Fibroblast of villous mesenchyme (primary cell): ENCODE data around the gene RHOT1. TPM values are rescaled to one million over a fixed set of nuclear protein-coding genes. Genes with fewer than 3 reads are reported as not detected.
"Not testable (repeated sequence)": the region's sequence is repeated elsewhere in the genome, so short reads cannot be mapped to it uniquely, and the experiment has no call there.

Source experiments
- DNase-seq: peaks from one replicate; pipeline ENCODE4 v3.0.0-alpha.2; 2010; ENCODE audit warnings: low read depth
- H3K4me3 ChIP-seq: 2 replicates; pipeline ENCODE4 v1.5.1; 2011; ENCODE audit warnings: low read depth, mild to moderate bottlenecking, low read length
- total RNA-seq: library from RNA; depleted of rRNA; stranded (reverse); fragments of >200 nt; gene quantifications from 2 replicates; pipeline ENCODE4 v1.2.3, GENCODE V29; 2012
- TF ChIP-seq, protein P1 (sequence below): IDR thresholded peaks from 2 replicates; pipeline ENCODE4 v1.5.1; 2012; ENCODE audit warnings: low read depth, mild to moderate bottlenecking, low read length; ENCODE audit not compliant: insufficient read depth

Gene RHOT1
- total RNA-seq, 1 donor: 48.8 TPM

GRCh38 chr17:32104158-32104557 lies 38.1 kb upstream of the RHOT1 start:
- DNase-seq: no peak
- TF ChIP-seq, protein P1, sequence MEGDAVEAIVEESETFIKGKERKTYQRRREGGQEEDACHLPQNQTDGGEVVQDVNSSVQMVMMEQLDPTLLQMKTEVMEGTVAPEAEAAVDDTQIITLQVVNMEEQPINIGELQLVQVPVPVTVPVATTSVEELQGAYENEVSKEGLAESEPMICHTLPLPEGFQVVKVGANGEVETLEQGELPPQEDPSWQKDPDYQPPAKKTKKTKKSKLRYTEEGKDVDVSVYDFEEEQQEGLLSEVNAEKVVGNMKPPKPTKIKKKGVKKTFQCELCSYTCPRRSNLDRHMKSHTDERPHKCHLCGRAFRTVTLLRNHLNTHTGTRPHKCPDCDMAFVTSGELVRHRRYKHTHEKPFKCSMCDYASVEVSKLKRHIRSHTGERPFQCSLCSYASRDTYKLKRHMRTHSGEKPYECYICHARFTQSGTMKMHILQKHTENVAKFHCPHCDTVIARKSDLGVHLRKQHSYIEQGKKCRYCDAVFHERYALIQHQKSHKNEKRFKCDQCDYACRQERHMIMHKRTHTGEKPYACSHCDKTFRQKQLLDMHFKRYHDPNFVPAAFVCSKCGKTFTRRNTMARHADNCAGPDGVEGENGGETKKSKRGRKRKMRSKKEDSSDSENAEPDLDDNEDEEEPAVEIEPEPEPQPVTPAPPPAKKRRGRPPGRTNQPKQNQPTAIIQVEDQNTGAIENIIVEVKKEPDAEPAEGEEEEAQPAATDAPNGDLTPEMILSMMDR: no peak
- H3K4me3 ChIP-seq: no peak overlapping the region

GRCh38 chr17:32106471-32106981 lies 35.8 kb upstream of the RHOT1 start:
- H3K4me3 ChIP-seq, DNase-seq: not testable (repeated sequence)

- H3K4me3 ChIP-seq, DNase-seq: not testable (repeated sequence)
These were observed 35.1 kb upstream of the RHOT1 start for GRCh38 chr17:32107194-32107593.

DNA sequence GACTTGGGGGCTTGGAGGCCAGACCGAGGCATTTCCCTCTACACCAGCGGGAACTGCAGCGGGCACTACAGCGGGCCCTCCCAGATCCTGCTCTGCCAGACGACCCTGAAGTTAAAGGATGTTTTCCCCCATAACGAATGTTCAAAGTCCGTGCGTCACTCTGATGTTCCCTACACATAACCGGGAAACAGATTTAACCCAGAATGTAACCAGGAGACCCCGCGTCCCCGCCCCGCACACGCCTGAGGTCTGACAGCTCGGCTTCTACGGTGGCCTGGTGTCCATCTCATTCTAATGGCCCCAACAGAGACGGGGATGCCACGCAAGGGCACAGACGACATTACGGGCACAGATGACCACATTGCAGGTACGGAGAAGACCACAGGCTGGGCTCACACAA lies 31.7 kb upstream of the RHOT1 start:
- TF ChIP-seq, protein P1: no peak
- DNase-seq: no peak
- H3K4me3 ChIP-seq: no peak overlapping the region

DNA sequence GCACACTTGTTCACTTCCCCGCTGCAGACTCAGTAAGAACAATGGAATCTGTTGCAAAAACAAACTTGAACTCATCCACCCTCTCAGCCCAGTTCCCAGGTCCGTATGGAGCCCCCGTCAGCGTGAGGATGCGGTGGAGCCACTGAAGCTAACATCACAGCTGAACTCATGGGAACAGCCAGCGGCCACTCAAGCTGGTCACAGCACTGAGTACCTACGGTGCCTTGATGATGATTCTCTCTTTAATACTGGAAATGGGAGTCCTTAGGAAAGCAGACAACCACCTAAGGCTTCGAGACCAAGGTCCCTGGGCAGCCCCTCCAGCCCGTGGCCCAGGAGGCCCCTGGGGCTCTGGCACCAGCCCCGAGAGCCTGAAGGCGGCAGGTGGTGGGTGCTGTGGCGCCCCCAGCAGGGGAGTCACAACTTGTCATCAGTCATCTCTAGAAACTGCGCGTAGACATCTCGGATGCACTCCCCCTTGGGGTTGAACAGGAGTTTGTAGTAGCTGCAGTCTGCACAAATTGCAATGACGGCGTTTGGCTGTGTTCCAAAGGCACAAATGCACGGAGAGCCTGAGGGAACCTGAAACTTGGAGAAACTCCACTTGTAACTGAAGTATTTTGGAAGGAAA lies 31.0 kb upstream of the RHOT1 start:
- TF ChIP-seq, protein P1: peak; percentile 42
- peak; percentile 57 for DNase-seq
- H3K4me3 ChIP-seq: no peak overlapping the region

- H3K4me3 ChIP-seq: no peak overlapping the region
- TF ChIP-seq, protein P1: no peak
These were observed 29.9 kb upstream of the RHOT1 start for GRCh38 chr17:32112416-32112815.

DNA sequence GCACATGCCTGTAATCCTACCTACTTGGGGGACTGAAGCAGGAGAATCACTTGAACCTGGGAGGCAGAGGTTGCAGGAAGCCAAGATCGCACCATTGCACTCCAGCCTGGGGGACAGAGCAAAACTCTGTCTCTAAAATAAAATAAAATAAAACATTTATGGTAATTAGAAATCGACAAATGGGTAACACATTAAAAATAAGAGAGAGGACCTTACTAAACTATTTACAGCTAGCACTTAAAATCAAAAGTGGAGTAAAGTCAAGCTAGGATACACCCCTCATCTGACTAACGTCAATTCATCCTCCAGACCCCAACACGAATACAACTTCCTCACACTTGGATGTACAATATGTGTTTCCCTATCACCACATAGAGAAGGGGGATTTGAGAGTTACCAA lies 27.8 kb upstream of the RHOT1 start:
- no peak for DNase-seq
- H3K4me3 ChIP-seq: no peak overlapping the region
- TF ChIP-seq, protein P1: no peak

More at GRCh38 chr17:32112416-32112815, 29.9 kb upstream of the RHOT1 start:
- DNase-seq: no peak

GRCh38 chr17:32115546-32115945 lies 26.8 kb upstream of the RHOT1 start:
- not testable (repeated sequence) for DNase-seq, H3K4me3 ChIP-seq
